ENCODE results near the gene CWH43. TPM values are rescaled to one million over a fixed set of nuclear protein-coding genes. Genes with fewer than 3 reads are reported as not detected.

The CWH43 gene
- total RNA-seq, 4 donors from 2014 or later: not detected

GRCh38 chr4:48944252-48944651 is 41.8 kb upstream of the CWH43 start:
- Histone ChIP-seq H3K27ac (no peak overlapping the region), H3K27me3 (no peaks in the 10 kb centered on the region), H3K4me3 (no peak overlapping the region), H3K4me1 (no peaks in the 10 kb centered on the region), H3K9me3 (no peaks in the 10 kb centered on the region), H3K36me3 (no peaks in the 10 kb centered on the region)
- no peak for TF ChIP-seq CTCF (IDR thresholded peaks at IDR 0.05)
- no peak for TF ChIP-seq EP300 (IDR thresholded peaks at IDR 0.05)
- TF ChIP-seq POLR2A (IDR thresholded peaks at IDR 0.05): no peak
- WGBS, 2 donors: 74 to 76% methylated on average over 8 of the region's 8 CpGs
- no peak for DNase-seq (ENCODE audit: low spot score in 2 of 2)

GRCh38 chr4:48944756-48945241 is 41.3 kb upstream of the CWH43 start:
- no peaks in the 10 kb centered on the region for H3K4me1 ChIP-seq
- no peak for TF ChIP-seq CTCF (IDR thresholded peaks at IDR 0.05)
- no peak for TF ChIP-seq POLR2A (IDR thresholded peaks at IDR 0.05)
- no peak for TF ChIP-seq EP300 (IDR thresholded peaks at IDR 0.05)
- no peak overlapping the region for H3K27ac ChIP-seq
- H3K27me3 ChIP-seq: no peaks in the 10 kb centered on the region
- WGBS, 2 donors: 67 to 71% methylated on average over 6 of the region's 6 CpGs
- H3K36me3 ChIP-seq: no peaks in the 10 kb centered on the region
- H3K9me3 ChIP-seq: no peaks in the 10 kb centered on the region
- no peak for DNase-seq (ENCODE audit: low spot score in 2 of 2)
- H3K4me3 ChIP-seq: no peak overlapping the region

- 77 to 81% methylated on average over 2 of the region's 2 CpGs for WGBS, 2 donors
- TF ChIP-seq POLR2A (IDR thresholded peaks at IDR 0.05) (no peak), EP300 (IDR thresholded peaks at IDR 0.05) (no peak), CTCF (IDR thresholded peaks at IDR 0.05) (no peak)
- H3K9me3 ChIP-seq: no peaks in the 10 kb centered on the region
- H3K27me3 ChIP-seq: no peaks in the 10 kb centered on the region
- H3K4me1 ChIP-seq: no peaks in the 10 kb centered on the region
- no peak overlapping the region for H3K27ac ChIP-seq
- no peaks in the 10 kb centered on the region for H3K36me3 ChIP-seq
- no peak for DNase-seq (ENCODE audit: low spot score in 2 of 2)
- no peak overlapping the region for H3K4me3 ChIP-seq
Observed at GRCh38 chr4:48945981-48946380, 40.1 kb upstream of the CWH43 start.

- Histone ChIP-seq H3K4me3 (no peak overlapping the region), H3K4me1 (no peaks in the 10 kb centered on the region), H3K27ac (no peak overlapping the region), H3K27me3 (no peaks in the 10 kb centered on the region), H3K36me3 (no peaks in the 10 kb centered on the region), H3K9me3 (peaks cover 0 to 3% (median 0%) of the 10 kb centered on the region in 4 donors)
- 89 to 98% methylated on average over 1 of the region's 1 CpG for WGBS, 2 donors
- DNase-seq (ENCODE audit: low spot score in 2 of 2): no peak
- TF ChIP-seq EP300 (IDR thresholded peaks at IDR 0.05): no peak
- no peak for TF ChIP-seq POLR2A (IDR thresholded peaks at IDR 0.05)
- TF ChIP-seq CTCF (IDR thresholded peaks at IDR 0.05): no peak
Observed at GRCh38 chr4:48947731-48948130, 38.3 kb upstream of the CWH43 start.

- TF ChIP-seq POLR2A (IDR thresholded peaks at IDR 0.05) (no peak), EP300 (IDR thresholded peaks at IDR 0.05) (no peak), CTCF (IDR thresholded peaks at IDR 0.05) (no peak)
- DNase-seq (ENCODE audit: low spot score in 2 of 2): no peak
- H3K4me1 ChIP-seq: no peaks in the 10 kb centered on the region
- no peak overlapping the region for H3K27ac ChIP-seq
- H3K9me3 ChIP-seq: peaks cover 0 to 3% (median 0%) of the 10 kb centered on the region in 4 donors
- no peaks in the 10 kb centered on the region for H3K36me3 ChIP-seq
- H3K27me3 ChIP-seq: no peaks in the 10 kb centered on the region
- H3K4me3 ChIP-seq: no peak overlapping the region
Observed at GRCh38 chr4:48949086-48949485, 37.0 kb upstream of the CWH43 start.
